ENCODE measurements around the gene JADE2. TPM values are rescaled to one million over a fixed set of nuclear protein-coding genes. Genes with fewer than 3 reads are reported as not detected.

The JADE2 gene
- total RNA-seq, 1 donor from 2014 or later: 2.1 TPM

Other genes with a start within 250 kb of the JADE2 start
- gene CDKL3, start 158.5 kb upstream of the JADE2 start, total RNA-seq (ENCODE audit: unreplicated experiment): 4.2 TPM
- 67.3 TPM for gene UBE2B, start 154.1 kb upstream of the JADE2 start, total RNA-seq (ENCODE audit: unreplicated experiment)
- 41.3 TPM for gene CDKN2AIPNL, start 113.8 kb upstream of the JADE2 start, total RNA-seq (ENCODE audit: unreplicated experiment)
- 34.9 TPM for gene SAR1B, start 107.2 kb downstream of the JADE2 start, total RNA-seq (ENCODE audit: unreplicated experiment)
- 23.8 TPM for gene SEC24A, start 123.1 kb downstream of the JADE2 start, total RNA-seq (ENCODE audit: unreplicated experiment)
- 41.4 TPM for gene CAMLG, start 212.9 kb downstream of the JADE2 start, total RNA-seq (ENCODE audit: unreplicated experiment)
- gene DDX46, start 233.1 kb downstream of the JADE2 start, total RNA-seq (ENCODE audit: unreplicated experiment): 53.3 TPM

Measured in glutamatergic neuron (in vitro differentiated cells).